ENCODE data around the gene EIF3I. TPM values are rescaled to one million over a fixed set of nuclear protein-coding genes. Genes with fewer than 3 reads are reported as not detected.

EIF3I gene
- total RNA-seq, 2 donors from 2014 or later = 241 to 276 TPM

DNA sequence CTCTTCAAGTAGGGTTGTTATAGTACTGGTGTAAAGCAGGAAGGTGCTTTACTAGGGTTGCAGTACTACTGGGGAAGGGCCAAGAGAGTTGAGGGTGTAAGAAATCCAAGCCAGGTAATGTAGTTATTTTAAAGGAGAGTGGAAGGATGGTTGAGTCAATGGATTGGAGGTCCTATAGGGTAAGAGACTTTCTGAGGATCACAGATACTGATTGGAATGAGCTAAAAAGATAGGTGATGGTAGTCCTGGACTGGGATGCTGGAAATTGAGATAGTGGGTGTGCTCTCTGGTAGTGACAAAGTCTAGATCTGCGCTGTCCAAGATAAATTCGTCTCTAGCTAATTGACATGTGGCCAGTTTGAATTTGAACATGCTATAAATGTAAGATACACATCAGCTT lies 35.7 kb upstream of the EIF3I start:
- Mint-ChIP-seq H3K4me3 (peak overlapping the region; percentile 62 to 73), H3K36me3 (ENCODE audit: insufficient read depth in 2 of 2) (peaks cover 26 to 64% of the 10 kb centered on the region in 2 donors), H3K4me1 (ENCODE audit: low read depth) (peaks cover 60% of the 10 kb centered on the region), H3K9me3 (no peaks in the 10 kb centered on the region), H3K27ac (peak overlapping the region; percentile 99), H3K27me3 (ENCODE audit: low read depth) (no peaks in the 10 kb centered on the region)
- peak in 1 of 2 donors; percentile 7 for ATAC-seq (replicated peaks in 1 of 2)
- DNase-seq = no peak

DNA sequence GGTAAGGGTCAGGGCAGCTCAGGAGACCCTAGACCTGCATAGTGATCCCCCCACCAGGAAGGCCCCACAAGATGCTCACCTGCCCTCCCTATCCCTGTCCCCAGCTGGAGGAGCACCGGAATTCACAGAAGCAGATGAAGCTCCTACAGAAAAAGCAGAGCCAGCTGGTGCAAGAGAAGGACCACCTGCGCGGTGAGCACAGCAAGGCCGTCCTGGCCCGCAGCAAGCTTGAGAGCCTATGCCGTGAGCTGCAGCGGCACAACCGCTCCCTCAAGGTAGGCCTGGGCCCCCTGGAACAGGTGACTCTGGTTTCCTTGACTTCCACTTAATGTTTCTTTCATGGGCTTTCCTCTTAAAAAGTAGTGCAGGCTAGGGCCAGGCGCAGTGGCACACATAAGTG lies 34.4 kb upstream of the EIF3I start:
- H3K27ac Mint-ChIP-seq = no peak overlapping the region
- H3K36me3 Mint-ChIP-seq (ENCODE audit: insufficient read depth in 2 of 2) = peaks cover 29 to 66% of the 10 kb centered on the region in 2 donors
- H3K4me1 Mint-ChIP-seq (ENCODE audit: low read depth) = peaks cover 60% of the 10 kb centered on the region

DNA sequence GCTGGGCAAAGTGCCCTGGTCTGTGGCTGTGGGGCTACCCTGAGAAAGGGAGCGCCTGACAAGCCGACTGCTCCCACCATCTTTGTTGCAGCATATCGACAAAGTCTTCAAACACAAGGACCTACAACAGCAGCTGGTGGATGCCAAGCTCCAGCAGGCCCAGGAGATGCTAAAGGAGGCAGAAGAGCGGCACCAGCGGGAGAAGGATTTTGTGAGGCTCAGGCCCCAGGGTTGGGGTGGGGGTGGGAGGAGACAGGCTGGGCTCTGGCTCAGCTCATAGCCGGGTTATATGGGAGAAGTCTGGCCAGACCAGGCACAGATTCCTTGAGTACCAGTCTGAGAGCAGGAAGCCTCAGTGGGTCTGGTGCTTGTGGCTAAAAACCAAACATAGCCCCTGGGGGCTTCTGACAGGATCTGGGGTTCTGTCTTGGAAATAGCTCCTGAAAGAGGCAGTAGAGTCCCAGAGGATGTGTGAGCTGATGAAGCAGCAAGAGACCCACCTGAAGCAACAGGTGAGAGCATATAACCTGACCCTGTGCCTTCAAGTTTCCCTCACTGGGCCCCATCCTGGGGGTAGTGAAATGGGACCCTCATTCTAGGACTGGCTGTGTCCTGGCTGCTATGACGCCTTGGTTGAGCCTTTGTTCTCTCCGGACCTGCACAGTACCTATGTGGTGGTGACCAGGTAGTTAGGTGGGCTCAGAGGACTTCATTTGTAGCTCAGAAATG lies 29.8 kb upstream of the EIF3I start:
- Mint-ChIP-seq H3K4me3 (no peak overlapping the region), H3K9me3 (no peaks in the 10 kb centered on the region), H3K27ac (no peak overlapping the region), H3K36me3 (ENCODE audit: insufficient read depth in 2 of 2) (peaks cover 18 to 56% of the 10 kb centered on the region in 2 donors), H3K27me3 (ENCODE audit: low read depth) (no peaks in the 10 kb centered on the region), H3K4me1 (ENCODE audit: low read depth) (peaks cover 67% of the 10 kb centered on the region)
- no peak for ATAC-seq (replicated peaks in 1 of 2)
- DNase-seq = no peak

More for the DNA sequence above, 34.4 kb upstream of the EIF3I start:
- Mint-ChIP-seq H3K4me3 (no peak overlapping the region), H3K9me3 (no peaks in the 10 kb centered on the region), H3K27me3 (ENCODE audit: low read depth) (no peaks in the 10 kb centered on the region)
- no peak for DNase-seq
- no peak for ATAC-seq (replicated peaks in 1 of 2)

DNA sequence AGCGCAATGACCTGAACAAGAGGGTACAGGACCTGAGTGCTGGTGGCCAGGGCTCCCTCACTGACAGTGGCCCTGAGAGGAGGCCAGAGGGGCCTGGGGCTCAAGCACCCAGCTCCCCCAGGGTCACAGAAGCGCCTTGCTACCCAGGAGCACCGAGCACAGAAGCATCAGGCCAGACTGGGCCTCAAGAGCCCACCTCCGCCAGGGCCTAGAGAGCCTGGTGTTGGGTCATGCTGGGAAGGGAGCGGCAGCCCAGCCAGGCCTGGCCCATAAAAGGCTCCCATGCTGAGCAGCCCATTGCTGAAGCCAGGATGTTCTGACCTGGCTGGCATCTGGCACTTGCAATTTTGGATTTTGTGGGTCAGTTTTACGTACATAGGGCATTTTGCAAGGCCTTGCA lies 27.2 kb upstream of the EIF3I start:
- DNase-seq = no peak
- H3K27ac Mint-ChIP-seq = no peak overlapping the region
- no peak for ATAC-seq (replicated peaks in 1 of 2)
- peaks cover 82% of the 10 kb centered on the region for H3K4me1 Mint-ChIP-seq (ENCODE audit: low read depth)
- H3K27me3 Mint-ChIP-seq (ENCODE audit: low read depth) = no peaks in the 10 kb centered on the region
- H3K4me3 Mint-ChIP-seq = no peak overlapping the region
- H3K9me3 Mint-ChIP-seq = no peaks in the 10 kb centered on the region
- peaks cover 15 to 42% of the 10 kb centered on the region in 2 donors for H3K36me3 Mint-ChIP-seq (ENCODE audit: insufficient read depth in 2 of 2)

DNA sequence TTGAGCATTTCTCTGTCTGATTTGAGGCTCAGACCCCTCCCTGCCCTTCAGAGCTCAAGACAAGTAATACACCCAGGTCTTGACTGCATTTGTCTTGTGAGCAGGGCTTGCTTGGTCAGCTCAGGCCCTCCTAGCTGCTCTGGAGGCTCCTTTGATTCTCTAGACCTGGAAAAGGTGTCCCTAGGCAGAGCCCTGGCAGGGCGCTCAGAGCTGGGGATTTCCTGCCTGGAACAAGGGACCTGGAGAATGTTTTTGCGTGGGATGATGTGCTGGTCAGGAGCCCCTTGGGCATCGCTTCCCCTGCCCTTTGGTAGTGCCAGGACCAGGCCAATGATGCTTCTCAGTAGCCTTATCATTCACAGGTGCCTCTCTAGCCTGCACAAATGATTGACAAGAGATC lies 26.7 kb upstream of the EIF3I start:
- H3K4me1 Mint-ChIP-seq (ENCODE audit: low read depth) = peaks cover 88% of the 10 kb centered on the region
- ATAC-seq (replicated peaks in 1 of 2) (no peak), DNase-seq (no peak)
- no peak overlapping the region for H3K4me3 Mint-ChIP-seq
- no peak overlapping the region for H3K27ac Mint-ChIP-seq
- no peaks in the 10 kb centered on the region for H3K9me3 Mint-ChIP-seq
- H3K36me3 Mint-ChIP-seq (ENCODE audit: insufficient read depth in 2 of 2) = peaks cover 12 to 37% of the 10 kb centered on the region in 2 donors
- H3K27me3 Mint-ChIP-seq (ENCODE audit: low read depth) = no peaks in the 10 kb centered on the region

DNA sequence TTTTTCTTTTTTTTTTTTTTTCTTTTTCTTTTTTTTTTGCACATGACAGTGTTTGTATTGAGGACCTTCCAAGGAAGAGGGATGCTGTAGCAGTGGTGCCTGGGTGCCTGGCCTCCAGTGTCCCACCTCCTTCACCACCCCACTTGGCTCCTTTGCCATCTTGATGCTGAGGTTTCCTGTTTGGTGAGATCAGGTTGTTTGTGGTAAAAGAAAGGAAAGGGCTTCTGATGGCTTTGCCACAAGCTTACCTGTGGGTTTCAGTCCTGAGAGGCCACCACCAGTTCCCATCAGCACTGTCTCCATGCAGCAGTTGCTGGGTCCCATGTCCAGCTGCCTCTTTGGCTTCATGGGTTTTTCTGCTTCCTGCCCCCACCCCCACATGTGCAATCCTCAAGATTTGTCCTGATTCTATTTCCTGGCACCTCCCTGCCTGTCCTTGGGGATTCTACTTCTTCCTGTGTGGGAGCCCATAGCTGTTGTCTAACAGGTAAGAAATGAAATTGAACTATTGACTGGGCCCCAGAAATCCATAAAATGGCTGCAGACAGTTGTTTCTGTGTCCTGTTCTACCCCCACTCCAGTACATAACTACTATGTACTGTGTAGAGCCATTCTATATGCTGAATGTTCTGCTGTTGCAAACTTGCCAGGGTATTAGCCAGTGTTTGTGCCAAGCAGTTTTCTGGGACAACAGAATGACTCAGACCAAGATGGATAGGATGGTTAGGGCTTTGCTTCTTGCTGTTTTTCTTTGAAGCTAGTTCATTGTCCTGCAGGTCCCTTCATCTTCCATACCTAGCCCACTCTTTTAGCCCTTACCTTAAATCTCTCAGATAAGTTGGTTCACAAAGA lies 26.0 kb upstream of the EIF3I start:
- peaks cover 12 to 35% of the 10 kb centered on the region in 2 donors for H3K36me3 Mint-ChIP-seq (ENCODE audit: insufficient read depth in 2 of 2)
- peak in 1 of 2 donors; percentile 11 for ATAC-seq (replicated peaks in 1 of 2)
- no peak for DNase-seq
- peaks cover 90% of the 10 kb centered on the region for H3K4me1 Mint-ChIP-seq (ENCODE audit: low read depth)
- no peaks in the 10 kb centered on the region for H3K9me3 Mint-ChIP-seq
- H3K27ac Mint-ChIP-seq = no peak overlapping the region
- no peaks in the 10 kb centered on the region for H3K27me3 Mint-ChIP-seq (ENCODE audit: low read depth)
- H3K4me3 Mint-ChIP-seq = peak overlapping the region; percentile 43 to 58

DNA sequence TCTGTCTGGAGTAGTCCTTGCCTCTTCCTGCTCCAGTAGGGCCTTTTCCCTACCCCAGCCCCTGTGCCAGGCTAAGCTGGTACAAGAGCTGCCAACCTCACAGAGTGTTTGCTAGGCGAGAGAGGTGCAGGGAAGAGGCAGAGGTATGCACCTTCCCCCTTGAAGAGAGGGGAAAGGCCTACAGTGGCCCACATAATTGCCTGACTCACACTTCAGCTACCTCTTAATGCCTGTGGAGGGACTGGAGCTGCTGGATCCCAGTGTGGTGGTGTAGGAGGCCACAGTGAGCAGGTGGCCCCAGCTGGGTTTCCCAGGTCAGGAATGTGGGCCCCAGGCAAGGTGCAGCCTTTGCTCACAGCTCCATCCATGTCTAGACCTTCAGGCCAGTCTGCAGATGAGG lies 25.1 kb upstream of the EIF3I start:
- H3K27me3 Mint-ChIP-seq (ENCODE audit: low read depth) = no peaks in the 10 kb centered on the region
- H3K4me1 Mint-ChIP-seq (ENCODE audit: low read depth) = peaks cover 90% of the 10 kb centered on the region
- no peak overlapping the region for H3K27ac Mint-ChIP-seq
- no peaks in the 10 kb centered on the region for H3K9me3 Mint-ChIP-seq
- ATAC-seq (replicated peaks in 1 of 2) (no peak), DNase-seq (no peak)
- no peak overlapping the region for H3K4me3 Mint-ChIP-seq
- peaks cover 8 to 27% of the 10 kb centered on the region in 2 donors for H3K36me3 Mint-ChIP-seq (ENCODE audit: insufficient read depth in 2 of 2)

DNA sequence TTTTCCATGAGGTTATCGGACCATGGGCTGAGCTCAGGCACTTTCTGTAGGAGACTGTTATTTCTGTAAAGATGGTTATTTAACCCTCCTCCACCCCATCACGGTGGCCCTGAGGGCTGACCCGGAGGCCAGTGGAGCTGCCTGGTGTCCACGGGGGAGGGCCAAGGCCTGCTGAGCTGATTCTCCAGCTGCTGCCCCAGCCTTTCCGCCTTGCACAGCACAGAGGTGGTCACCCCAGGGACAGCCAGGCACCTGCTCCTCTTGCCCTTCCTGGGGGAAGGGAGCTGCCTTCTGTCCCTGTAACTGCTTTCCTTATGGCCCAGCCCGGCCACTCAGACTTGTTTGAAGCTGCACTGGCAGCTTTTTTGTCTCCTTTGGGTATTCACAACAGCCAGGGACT lies 24.4 kb upstream of the EIF3I start:
- ATAC-seq (replicated peaks in 1 of 2) (no peak), DNase-seq (no peak)
- Mint-ChIP-seq H3K4me1 (ENCODE audit: low read depth) (peaks cover 89% of the 10 kb centered on the region), H3K27ac (peak overlapping the region; percentile 26), H3K9me3 (no peaks in the 10 kb centered on the region), H3K36me3 (ENCODE audit: insufficient read depth in 2 of 2) (peaks cover 8 to 23% of the 10 kb centered on the region in 2 donors), H3K4me3 (no peak overlapping the region), H3K27me3 (ENCODE audit: low read depth) (no peaks in the 10 kb centered on the region)

DNA sequence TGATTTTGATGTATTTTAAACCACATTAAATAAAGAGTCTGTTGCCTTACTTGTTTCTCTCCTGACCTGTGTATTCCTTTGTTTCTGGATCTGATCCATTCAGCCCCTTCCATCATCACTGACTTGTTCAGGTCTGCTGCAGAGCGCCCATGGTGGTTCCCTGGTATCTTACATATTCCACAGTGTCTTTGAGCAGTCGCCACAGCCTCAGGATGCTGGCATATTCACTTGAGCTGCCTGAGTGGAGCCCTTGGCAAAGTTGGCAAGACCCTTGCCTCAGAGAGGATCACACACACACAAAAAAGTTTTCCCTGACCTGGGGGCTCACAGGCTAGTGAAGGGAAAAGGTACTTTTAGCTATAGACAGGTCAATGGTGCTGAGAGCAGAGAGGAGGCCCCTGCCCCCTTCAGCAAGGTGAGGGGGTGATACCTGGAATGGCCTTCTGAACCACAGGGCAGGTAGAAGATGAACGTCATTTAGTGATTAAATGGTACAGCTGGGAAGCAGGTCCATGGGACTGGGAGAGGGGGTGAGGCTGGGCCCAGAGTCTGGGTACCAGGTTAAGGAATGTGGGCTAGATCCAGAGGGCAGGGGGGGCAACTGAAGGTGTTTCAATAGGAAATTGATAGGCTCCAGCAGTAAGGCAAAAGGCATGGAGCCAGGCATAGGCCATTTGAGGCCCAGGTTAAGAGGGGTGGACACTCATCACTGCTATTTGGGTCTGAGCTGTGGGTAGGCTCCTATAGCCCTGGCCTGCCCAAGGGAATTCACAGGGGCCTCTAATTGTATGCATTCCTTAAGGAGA lies 23.8 kb upstream of the EIF3I start:
- Mint-ChIP-seq H3K36me3 (ENCODE audit: insufficient read depth in 2 of 2) (peaks cover 8 to 17% of the 10 kb centered on the region in 2 donors), H3K27ac (no peak overlapping the region), H3K9me3 (no peaks in the 10 kb centered on the region), H3K4me3 (peak overlapping the region in 1 of 2 donors; percentile 24), H3K4me1 (ENCODE audit: low read depth) (peaks cover 86% of the 10 kb centered on the region), H3K27me3 (ENCODE audit: low read depth) (no peaks in the 10 kb centered on the region)
- ATAC-seq (replicated peaks in 1 of 2) (no peak), DNase-seq (no peak)

DNA sequence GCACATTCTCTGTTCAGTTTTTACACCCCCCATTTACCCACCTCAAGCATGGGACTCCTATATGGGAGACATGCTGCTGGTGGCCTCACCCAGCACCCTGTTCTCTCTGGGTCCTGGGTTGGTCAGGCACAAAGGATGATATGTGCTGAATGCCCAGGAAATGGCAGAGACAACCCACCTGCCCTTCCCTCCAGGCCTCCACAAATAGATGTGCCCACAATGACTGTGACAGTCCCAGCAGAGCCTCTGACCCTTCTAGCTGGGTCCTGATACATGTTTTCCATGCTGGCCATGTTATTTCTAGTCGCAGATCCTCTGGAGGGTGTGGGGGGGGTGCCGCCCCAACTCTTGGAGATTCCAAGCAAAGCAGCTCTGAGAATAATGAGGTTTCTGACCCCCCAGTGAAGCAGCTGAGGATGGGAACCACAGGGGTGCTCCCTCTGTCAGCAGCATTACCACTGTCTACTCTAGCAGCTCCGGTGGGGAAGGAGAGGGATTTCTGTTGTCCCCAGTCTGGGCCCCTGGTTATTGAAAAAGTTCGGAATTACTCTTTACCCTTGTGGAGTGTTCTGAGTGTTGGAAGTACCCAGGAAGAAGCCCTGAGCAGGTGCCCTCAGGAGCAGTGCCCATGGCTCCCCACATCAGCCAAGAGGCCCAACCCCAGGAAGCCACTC lies 23.0 kb upstream of the EIF3I start:
- peaks cover 81% of the 10 kb centered on the region for H3K4me1 Mint-ChIP-seq (ENCODE audit: low read depth)
- H3K27ac Mint-ChIP-seq = no peak overlapping the region

DNA sequence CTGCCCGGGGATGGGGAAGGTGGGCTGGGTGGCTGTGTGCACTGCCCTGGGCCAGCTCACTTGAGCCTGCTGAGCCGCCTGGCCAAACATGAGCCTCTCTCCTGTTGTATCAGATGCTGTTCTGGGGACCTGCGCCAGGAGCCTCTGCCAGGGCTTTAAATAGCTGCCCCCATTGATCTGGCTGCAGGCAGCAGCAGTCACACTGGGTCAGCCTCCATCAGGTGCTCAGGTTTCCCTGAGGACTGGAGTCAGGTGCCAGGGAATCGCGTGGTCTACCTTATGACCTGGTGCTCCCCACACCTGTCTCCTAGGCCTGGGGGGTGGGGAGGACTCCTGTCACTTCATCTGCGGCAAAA lies 22.5 kb upstream of the EIF3I start:
- Mint-ChIP-seq H3K9me3 (no peaks in the 10 kb centered on the region), H3K27me3 (ENCODE audit: low read depth) (no peaks in the 10 kb centered on the region), H3K27ac (no peak overlapping the region), H3K4me3 (peak overlapping the region; percentile 88 to 90), H3K4me1 (ENCODE audit: low read depth) (peaks cover 78% of the 10 kb centered on the region), H3K36me3 (ENCODE audit: insufficient read depth in 2 of 2) (peaks cover 2 to 8% of the 10 kb centered on the region in 2 donors)
- no peak for ATAC-seq (replicated peaks in 1 of 2)
- no peak for DNase-seq

More for the DNA sequence above, 23.0 kb upstream of the EIF3I start:
- DNase-seq = no peak
- Mint-ChIP-seq H3K4me3 (peak overlapping the region in 1 of 2 donors; percentile 90), H3K27me3 (ENCODE audit: low read depth) (no peaks in the 10 kb centered on the region), H3K9me3 (no peaks in the 10 kb centered on the region), H3K36me3 (ENCODE audit: insufficient read depth in 2 of 2) (peaks cover 3 to 11% of the 10 kb centered on the region in 2 donors)
- ATAC-seq (replicated peaks in 1 of 2) = no peak

DNA sequence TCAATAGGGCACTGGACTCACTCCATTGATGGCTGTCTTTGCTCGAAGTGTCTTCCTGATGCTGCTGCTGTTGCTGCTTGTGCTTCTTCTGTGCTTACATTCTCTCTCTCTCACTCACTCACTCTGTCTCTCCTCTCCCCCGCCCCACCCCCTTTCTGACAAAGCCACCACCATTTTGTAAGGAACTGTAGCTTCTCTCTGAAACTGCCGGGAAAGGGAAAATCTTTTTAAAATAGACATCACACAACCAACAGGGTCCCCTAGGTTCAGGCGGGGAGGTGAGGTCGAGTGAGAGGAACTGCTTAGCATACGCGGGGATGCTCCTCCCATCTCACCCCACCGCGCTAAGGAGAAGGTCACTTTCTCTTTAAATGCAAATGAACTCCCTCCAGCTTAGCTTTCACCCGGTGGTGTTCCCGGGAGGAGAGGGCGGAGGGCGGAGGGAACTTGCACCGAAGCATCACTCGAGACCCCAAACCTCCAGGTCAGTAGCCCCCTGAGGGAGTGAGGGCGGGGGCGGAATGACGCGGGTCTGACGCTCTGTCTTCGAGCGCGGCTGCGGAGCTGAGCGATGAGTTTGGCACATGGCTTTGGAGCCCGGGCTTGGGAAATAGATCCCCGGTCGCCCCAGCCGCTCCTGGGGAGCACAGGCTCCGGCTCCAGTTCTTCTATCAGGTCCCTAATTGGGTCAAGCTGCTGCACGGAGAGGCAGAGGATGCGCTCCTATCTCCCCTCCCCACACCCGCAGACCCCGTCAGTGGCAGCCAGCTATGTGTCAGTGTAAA lies 21.8 kb upstream of the EIF3I start, which contains the start of gene CCDC28B:
Gene CCDC28B, plus strand, starts transcription at position 370 of the 785 bp plus-strand sequence. CDS start 1,341 bp downstream, outside the sequence.
- Mint-ChIP-seq H3K4me3 (peak within 1 kb of the TSS; percentile 88 to 90), H3K9me3 (no peaks in the 10 kb centered on the region)
- peak; percentile 45 to 56 for DNase-seq

More for the DNA sequence above, 21.8 kb upstream of the EIF3I start, which contains the start of gene CCDC28B:
- peak within 1 kb of the TSS; percentile 90 for H3K27ac Mint-ChIP-seq
- peak; percentile 42 to 48 for ATAC-seq (replicated peaks in 1 of 2)
- H3K27me3 Mint-ChIP-seq (ENCODE audit: low read depth) = no peaks in the 10 kb centered on the region
- H3K4me1 Mint-ChIP-seq (ENCODE audit: low read depth) = peaks cover 75% of the 10 kb centered on the region
- peaks cover 0 to 7% of the 10 kb centered on the region in 2 donors for H3K36me3 Mint-ChIP-seq (ENCODE audit: insufficient read depth in 2 of 2)
